Stimulated activated naive CD8-positive, alpha-beta T cell treated with anti-CD3 and anti-CD28 coated beads, Interleukin-15, amount 100 ng/mL, for 72 hours (primary cell): ENCODE data around the gene SPRR3.

Experiments
- ATAC-seq: fragments of 150-1000 bp; cut with Tn5 transposase; 2 replicates; pipeline ENCODE4 v1.10.0; 2021; ENCODE audit warnings: mild to moderate bottlenecking, moderate library complexity
- DNase-seq, 2 donors: peaks; one replicate each; pipeline ENCODE4 v3.0.0; 2021 to 2022
- H3K27ac Mint-ChIP-seq, 2 donors: one replicate each; pipeline ENCODE4 v1.8.0; 2022; ENCODE audit warnings: mild to moderate bottlenecking in 2 of 2, mixed read lengths in 2 of 2, moderate library complexity in 2 of 2
- H3K27me3 Mint-ChIP-seq: one replicate; pipeline ENCODE4 v1.8.0; 2022; ENCODE audit warnings: mixed read lengths
- H3K4me1 Mint-ChIP-seq: one replicate; pipeline ENCODE4 v1.8.0; 2022; ENCODE audit warnings: mild to moderate bottlenecking, mixed read lengths
- H3K4me3 Mint-ChIP-seq, 2 donors: one replicate each; pipeline ENCODE4 v1.8.0; 2022; ENCODE audit warnings: mild to moderate bottlenecking in 2 of 2, mixed read lengths in 2 of 2, moderate library complexity in 1 of 2
- H3K9me3 Mint-ChIP-seq, 2 donors: one replicate each; pipeline ENCODE4 v1.8.0; 2022; ENCODE audit warnings: mixed read lengths in 2 of 2

Gene SPRR3, protein sequence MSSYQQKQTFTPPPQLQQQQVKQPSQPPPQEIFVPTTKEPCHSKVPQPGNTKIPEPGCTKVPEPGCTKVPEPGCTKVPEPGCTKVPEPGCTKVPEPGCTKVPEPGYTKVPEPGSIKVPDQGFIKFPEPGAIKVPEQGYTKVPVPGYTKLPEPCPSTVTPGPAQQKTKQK

DNA sequence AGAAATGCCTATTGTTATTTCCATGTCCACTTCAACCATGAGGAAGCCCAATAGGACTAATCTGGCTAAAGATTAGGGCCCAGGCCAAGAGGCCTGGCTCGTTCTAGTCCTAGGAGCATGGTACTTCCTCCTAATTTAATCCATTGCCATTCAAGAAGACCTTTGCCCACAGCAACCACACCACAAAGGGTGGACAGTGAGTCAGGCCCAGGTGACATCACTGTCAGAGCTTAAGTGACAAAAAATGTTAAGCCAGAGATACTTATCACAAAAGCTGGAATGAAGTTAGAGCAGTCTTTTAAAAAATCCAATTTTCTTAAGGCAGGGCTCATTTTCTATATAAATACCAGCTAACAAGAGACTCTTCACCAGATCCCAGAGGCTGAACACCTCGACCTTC is at the start of gene SPRR3:
Gene SPRR3, plus strand, starts transcription at position 368 of the 400 bp plus-strand sequence. CDS start 1,272 bp downstream, outside the sequence.
- Mint-ChIP-seq H3K27me3 (peaks cover 8% of the 10 kb centered on the region), H3K27ac (peak within 1 kb of the TSS in 1 of 2 donors; percentile 27), H3K4me1 (no peaks in the 10 kb centered on the region), H3K9me3 (no peaks in the 10 kb centered on the region), H3K4me3 (no peak within 1 kb of the TSS)
- DNase-seq (no peak), ATAC-seq (no peak)

- DNase-seq (no peak), ATAC-seq (no peak)
- Mint-ChIP-seq H3K27ac (no peak overlapping the region), H3K9me3 (no peaks in the 10 kb centered on the region), H3K27me3 (no peaks in the 10 kb centered on the region), H3K4me3 (no peak overlapping the region), H3K4me1 (no peaks in the 10 kb centered on the region)
Measured at GRCh38 chr1:152953761-152954160, 47.8 kb upstream of the SPRR3 start.

DNA sequence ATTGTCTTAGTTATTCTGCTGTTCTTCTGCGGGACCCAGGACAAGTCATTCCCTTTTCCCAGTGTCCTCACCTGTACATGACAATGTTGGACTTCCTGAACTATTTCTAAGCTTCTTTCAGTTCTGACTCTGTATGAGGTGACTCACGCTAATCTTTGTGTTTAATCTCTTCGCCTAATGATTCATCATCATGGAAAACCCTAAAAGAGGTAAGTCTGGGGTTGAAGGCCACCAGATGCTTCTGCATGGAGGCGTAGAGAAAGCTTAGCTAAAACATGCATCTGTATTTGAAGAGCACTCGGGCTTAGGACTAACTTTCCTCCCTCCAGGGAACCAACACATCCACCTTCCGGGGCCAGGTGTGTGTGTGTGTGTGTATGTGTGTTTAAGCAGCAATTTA is 47.1 kb upstream of the SPRR3 start:
- DNase-seq (no peak), ATAC-seq (no peak)
- Mint-ChIP-seq H3K4me1 (no peaks in the 10 kb centered on the region), H3K4me3 (no peak overlapping the region), H3K27me3 (no peaks in the 10 kb centered on the region), H3K27ac (no peak overlapping the region), H3K9me3 (no peaks in the 10 kb centered on the region)

DNA sequence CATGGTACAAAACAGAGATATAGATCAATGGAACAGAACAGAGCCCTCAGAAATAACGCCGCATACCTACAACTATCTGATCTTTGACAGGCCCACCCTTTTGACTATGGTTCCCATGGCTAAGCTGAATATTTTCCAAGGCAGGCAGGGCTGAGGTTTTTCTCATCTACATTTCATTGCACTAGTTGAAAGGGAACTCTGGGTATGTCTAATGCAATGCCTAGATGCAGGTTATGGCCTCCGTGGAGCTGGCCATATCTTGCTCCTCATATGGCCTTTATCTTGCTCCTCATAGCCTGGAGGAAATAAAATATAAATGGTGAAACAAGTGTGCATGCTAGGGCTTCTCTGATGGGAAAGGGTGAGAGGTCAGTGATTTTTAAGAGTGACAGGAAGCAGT is 44.0 kb upstream of the SPRR3 start:
- H3K4me3 Mint-ChIP-seq = no peak overlapping the region
- H3K4me1 Mint-ChIP-seq = no peaks in the 10 kb centered on the region
- ATAC-seq (no peak), DNase-seq (no peak)
- H3K27me3 Mint-ChIP-seq = peaks cover 16% of the 10 kb centered on the region
- no peak overlapping the region for H3K27ac Mint-ChIP-seq
- H3K9me3 Mint-ChIP-seq = no peaks in the 10 kb centered on the region

DNA sequence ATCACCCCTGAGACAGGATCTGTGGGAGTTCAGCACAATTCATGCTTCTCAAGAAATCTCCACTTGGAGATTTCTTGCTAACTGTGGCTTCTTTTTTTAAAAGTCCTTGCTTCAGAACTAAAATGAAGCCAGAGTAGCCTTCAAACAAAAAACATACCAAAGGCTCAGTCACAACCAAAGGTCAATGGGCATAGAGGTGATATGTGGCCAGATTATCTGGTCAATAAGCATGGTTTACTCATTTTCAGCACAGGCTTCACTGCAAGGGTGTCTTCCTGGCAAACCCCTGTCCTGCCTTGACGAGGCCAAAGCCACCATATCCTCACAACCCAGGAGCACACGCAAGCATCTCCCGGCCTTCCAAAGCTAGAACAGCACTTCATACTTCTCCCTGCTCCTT is 42.3 kb upstream of the SPRR3 start:
- Mint-ChIP-seq H3K4me3 (no peak overlapping the region), H3K4me1 (no peaks in the 10 kb centered on the region)

GRCh38 chr1:152959801-152960451 is 41.6 kb upstream of the SPRR3 start:
- no peak overlapping the region for H3K27ac Mint-ChIP-seq
- ATAC-seq (no peak), DNase-seq (no peak)
- no peaks in the 10 kb centered on the region for H3K9me3 Mint-ChIP-seq
- no peaks in the 10 kb centered on the region for H3K4me1 Mint-ChIP-seq
- peaks cover 16% of the 10 kb centered on the region for H3K27me3 Mint-ChIP-seq
- H3K4me3 Mint-ChIP-seq = no peak overlapping the region

More for the DNA sequence above, 42.3 kb upstream of the SPRR3 start:
- Mint-ChIP-seq H3K27ac (no peak overlapping the region), H3K27me3 (peaks cover 16% of the 10 kb centered on the region), H3K9me3 (no peaks in the 10 kb centered on the region)
- DNase-seq (no peak), ATAC-seq (no peak)

GRCh38 chr1:152960452-152961044 is 41.0 kb upstream of the SPRR3 start:
- ATAC-seq (no peak), DNase-seq (no peak)
- H3K4me1 Mint-ChIP-seq = no peaks in the 10 kb centered on the region
- no peak overlapping the region for H3K27ac Mint-ChIP-seq
- peaks cover 16% of the 10 kb centered on the region for H3K27me3 Mint-ChIP-seq
- H3K4me3 Mint-ChIP-seq = no peak overlapping the region
- no peaks in the 10 kb centered on the region for H3K9me3 Mint-ChIP-seq

- Mint-ChIP-seq H3K9me3 (no peaks in the 10 kb centered on the region), H3K4me3 (no peak overlapping the region), H3K27me3 (peaks cover 16% of the 10 kb centered on the region), H3K4me1 (no peaks in the 10 kb centered on the region), H3K27ac (no peak overlapping the region)
- DNase-seq (no peak), ATAC-seq (no peak)
Measured at GRCh38 chr1:152961226-152961891, 40.2 kb upstream of the SPRR3 start.

GRCh38 chr1:152962876-152963415 is 38.6 kb upstream of the SPRR3 start:
- no peak for DNase-seq
- Mint-ChIP-seq H3K27me3 (peaks cover 16% of the 10 kb centered on the region), H3K4me3 (no peak overlapping the region), H3K9me3 (no peaks in the 10 kb centered on the region), H3K4me1 (no peaks in the 10 kb centered on the region), H3K27ac (no peak overlapping the region)
- ATAC-seq = no peak

DNA sequence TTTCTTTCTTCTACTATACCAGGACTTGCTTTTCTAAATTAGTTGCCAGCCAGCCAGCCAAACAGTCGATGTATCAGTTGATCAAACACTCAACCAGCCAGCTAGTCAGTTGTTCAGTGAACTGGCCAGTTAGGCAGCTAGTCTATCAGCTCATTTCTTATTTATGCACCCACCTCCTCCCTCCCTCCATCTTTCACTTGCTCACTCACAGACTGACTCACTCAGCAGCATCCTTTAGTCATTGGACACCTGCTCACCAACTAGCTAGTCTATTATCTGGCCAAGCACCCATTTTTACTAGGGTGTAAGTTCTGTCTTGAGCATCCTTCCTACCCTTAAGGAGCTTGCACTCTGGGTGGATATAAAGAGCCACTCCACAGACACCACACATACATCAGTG is 37.0 kb upstream of the SPRR3 start:
- no peaks in the 10 kb centered on the region for H3K9me3 Mint-ChIP-seq
- no peak overlapping the region for H3K4me3 Mint-ChIP-seq
- DNase-seq = no peak
- no peak overlapping the region for H3K27ac Mint-ChIP-seq
- H3K4me1 Mint-ChIP-seq = no peaks in the 10 kb centered on the region
- H3K27me3 Mint-ChIP-seq = peaks cover 16% of the 10 kb centered on the region
- no peak for ATAC-seq

DNA sequence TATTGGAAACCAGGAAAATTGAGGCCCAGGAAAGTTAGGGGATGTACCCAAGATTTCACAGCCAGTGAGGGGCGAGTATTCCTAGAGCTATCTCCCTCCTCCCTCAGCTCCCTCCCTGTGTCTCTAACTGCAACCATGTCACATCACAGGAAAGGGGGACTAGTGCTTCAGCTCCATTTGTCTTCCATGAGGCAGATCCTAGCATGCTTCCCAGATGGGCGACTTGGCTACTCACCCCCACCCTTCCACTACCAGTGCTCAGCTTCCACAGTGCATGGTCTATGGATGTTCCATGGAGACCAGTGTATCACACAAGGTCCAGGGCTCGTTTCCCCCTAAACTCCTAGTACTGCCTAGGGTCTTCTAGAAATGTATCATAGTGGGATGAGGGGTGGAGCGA is 35.7 kb upstream of the SPRR3 start:
- H3K27ac Mint-ChIP-seq = no peak overlapping the region
- H3K4me1 Mint-ChIP-seq = no peaks in the 10 kb centered on the region
- no peak overlapping the region for H3K4me3 Mint-ChIP-seq
- H3K9me3 Mint-ChIP-seq = no peaks in the 10 kb centered on the region
- ATAC-seq = no peak
- DNase-seq = no peak
- peaks cover 5% of the 10 kb centered on the region for H3K27me3 Mint-ChIP-seq

DNA sequence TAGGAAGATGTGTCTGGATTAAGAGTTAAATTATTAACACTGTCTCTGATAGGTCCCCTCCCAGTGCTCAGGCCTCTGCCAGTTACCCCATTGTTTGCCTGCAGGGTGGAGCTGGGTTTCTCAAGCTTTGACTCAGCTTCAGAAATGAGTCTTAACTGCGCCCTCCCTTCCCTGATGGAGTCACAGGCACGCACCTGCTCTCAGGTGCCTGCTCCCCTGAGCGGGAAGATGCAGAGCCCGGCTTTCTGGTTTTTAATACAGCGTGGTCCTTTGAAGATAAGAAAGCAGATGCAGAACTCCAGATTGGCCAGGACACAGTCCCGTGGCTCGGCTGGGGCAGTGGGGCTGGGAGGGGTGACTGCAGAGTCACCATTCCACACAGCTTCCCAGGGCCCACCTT is 34.3 kb upstream of the SPRR3 start:
- H3K9me3 Mint-ChIP-seq = no peaks in the 10 kb centered on the region
- DNase-seq = no peak
- no peak for ATAC-seq
- H3K4me1 Mint-ChIP-seq = no peaks in the 10 kb centered on the region
- H3K4me3 Mint-ChIP-seq = no peak overlapping the region
- no peaks in the 10 kb centered on the region for H3K27me3 Mint-ChIP-seq
- H3K27ac Mint-ChIP-seq = no peak overlapping the region

- DNase-seq (no peak), ATAC-seq (no peak)
- Mint-ChIP-seq H3K27me3 (no peaks in the 10 kb centered on the region), H3K9me3 (no peaks in the 10 kb centered on the region), H3K4me3 (no peak overlapping the region), H3K4me1 (no peaks in the 10 kb centered on the region), H3K27ac (no peak overlapping the region)
Measured at GRCh38 chr1:152968248-152968647, 33.3 kb upstream of the SPRR3 start.

DNA sequence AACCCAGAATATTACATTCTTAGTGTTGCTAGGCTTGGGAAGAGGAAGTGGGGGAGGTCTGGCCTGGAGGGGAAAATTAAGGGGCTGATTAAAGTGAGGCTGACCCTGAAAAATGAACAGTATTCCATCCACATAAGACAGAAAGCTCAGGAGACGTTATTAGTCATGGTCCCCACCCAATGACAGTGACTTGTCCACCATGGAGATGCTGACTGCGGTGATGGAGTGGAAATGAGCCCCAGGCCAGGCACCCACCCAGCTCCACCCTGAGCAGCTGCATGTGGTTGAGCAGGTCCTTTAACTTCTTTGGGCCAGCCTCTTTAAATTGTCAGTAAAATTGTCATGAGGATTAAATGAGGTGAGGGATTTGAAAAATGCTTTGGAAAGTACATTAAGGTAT is 32.5 kb upstream of the SPRR3 start:
- Mint-ChIP-seq H3K27me3 (no peaks in the 10 kb centered on the region), H3K4me1 (no peaks in the 10 kb centered on the region), H3K27ac (no peak overlapping the region), H3K4me3 (no peak overlapping the region), H3K9me3 (no peaks in the 10 kb centered on the region)
- ATAC-seq (no peak), DNase-seq (no peak)

- no peak for ATAC-seq
- H3K27ac Mint-ChIP-seq = peak within 1 kb of the TSS in 1 of 2 donors; percentile 38
Measured at GRCh38 chr1:152970495-152970894, 31.1 kb upstream of the SPRR3 start, which contains the start of gene SPRR4. Gene SPRR4 (plus strand): TSS chr1:152970648. CDS start chr1:152971891, 1,243 bp downstream.

More at GRCh38 chr1:152970495-152970894, 31.1 kb upstream of the SPRR3 start, which contains the start of gene SPRR4:
- H3K9me3 Mint-ChIP-seq = no peaks in the 10 kb centered on the region
- no peak within 1 kb of the TSS for H3K4me3 Mint-ChIP-seq
- H3K4me1 Mint-ChIP-seq = no peaks in the 10 kb centered on the region
- no peaks in the 10 kb centered on the region for H3K27me3 Mint-ChIP-seq
- DNase-seq = no peak
